GM12864 (cell line): Measurements from ENCODE around the gene PTPRM.

Experiments used
- DNase-seq: peaks from one replicate; pipeline ENCODE4 v3.0.0-alpha.2; 2011; ENCODE audit warnings: low read depth
- H3K4me3 ChIP-seq: 2 replicates; pipeline ENCODE4 v1.5.1; 2011; ENCODE audit warnings: mild to moderate bottlenecking, low read depth, low read length, control low read depth
- CTCF ChIP-seq: IDR thresholded peaks from 2 replicates; pipeline ENCODE4 v1.5.1; 2011; ENCODE audit warnings: low read depth, mild to moderate bottlenecking, moderate library complexity, low read length, control low read depth, inconsistent platforms; ENCODE audit errors: missing control alignments

The PTPRM gene

DNA sequence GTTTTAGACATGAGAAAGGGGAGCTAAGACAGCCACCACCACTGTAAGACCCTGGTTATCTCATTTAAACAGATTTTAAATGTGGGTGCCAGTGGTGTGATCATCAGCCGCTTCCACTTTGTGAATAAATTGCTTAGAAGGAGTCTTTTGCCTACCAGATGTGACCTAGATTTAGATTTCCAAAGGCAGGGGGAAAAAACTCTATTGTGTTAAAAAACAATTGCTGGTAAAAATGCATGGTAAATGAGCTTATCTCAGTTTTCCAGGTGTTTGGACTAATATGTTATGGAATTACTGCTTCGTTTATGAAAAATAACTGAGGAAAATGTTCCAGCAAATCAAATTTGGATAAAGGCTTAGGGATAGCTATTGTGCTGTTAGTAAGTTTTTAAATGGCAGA is 575.8 kb downstream of the PTPRM start:
- no peak for DNase-seq
- H3K4me3 ChIP-seq = no peak overlapping the region
- TF ChIP-seq CTCF = no peak

GRCh38 chr18:8151181-8151580 is 584.1 kb downstream of the PTPRM start:
- no peak for TF ChIP-seq CTCF
- no peak for DNase-seq
- no peak overlapping the region for H3K4me3 ChIP-seq

DNA sequence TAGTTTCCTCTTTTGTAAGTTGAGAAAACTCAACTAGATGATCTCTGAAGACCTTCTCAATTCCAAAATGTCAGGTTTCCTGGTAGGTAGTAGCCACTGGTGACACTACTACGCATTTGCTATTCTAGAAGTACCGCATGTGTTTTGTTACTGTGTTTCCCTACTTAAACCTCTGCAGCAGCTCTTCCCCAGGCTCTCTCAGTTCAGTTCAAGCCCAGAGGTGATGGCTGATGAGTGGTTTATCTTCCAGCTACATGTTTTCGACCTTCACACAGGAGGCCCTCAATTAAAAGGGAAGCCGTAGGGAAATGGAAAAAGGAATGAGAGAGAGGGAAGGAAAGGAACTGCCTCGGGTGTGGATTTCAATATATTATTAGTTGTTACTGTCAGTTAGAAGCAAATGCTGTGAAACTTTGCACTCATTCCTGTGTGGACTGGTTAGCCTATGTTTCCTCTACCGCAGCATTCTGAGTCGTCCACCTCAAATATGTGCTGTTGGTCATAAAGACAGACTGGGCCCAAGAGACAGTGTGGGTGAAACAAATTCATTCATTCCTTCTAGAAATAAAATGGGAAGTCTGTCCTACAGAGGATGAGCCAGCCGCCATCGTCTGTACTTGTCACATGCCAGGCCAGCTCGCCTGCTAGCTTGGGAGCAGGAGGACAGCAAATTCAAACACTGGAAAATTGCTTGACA is 586.9 kb downstream of the PTPRM start:
- no peak for TF ChIP-seq CTCF
- H3K4me3 ChIP-seq = no peak overlapping the region
- DNase-seq = no peak

DNA sequence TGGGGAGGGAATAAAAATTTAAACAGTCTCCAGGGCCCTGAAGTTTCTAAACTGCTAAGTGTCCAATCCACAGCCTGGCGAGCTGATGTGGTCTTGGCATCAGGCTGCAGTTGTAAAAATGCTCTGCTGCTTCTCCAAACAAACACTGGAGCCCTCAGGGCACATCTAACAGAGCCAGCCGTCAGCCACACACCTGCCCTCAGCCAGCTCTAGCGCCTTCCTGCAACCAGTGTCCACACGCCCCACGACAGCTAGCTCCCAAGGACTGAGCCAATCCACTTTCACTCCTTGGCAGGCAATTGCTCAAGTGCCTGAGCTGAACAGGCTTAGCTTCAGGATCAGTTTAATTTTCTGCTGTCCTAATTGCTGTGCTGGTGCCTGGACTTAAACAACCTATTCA is 595.7 kb downstream of the PTPRM start:
- TF ChIP-seq CTCF = no peak
- H3K4me3 ChIP-seq = no peak overlapping the region
- DNase-seq = no peak

DNA sequence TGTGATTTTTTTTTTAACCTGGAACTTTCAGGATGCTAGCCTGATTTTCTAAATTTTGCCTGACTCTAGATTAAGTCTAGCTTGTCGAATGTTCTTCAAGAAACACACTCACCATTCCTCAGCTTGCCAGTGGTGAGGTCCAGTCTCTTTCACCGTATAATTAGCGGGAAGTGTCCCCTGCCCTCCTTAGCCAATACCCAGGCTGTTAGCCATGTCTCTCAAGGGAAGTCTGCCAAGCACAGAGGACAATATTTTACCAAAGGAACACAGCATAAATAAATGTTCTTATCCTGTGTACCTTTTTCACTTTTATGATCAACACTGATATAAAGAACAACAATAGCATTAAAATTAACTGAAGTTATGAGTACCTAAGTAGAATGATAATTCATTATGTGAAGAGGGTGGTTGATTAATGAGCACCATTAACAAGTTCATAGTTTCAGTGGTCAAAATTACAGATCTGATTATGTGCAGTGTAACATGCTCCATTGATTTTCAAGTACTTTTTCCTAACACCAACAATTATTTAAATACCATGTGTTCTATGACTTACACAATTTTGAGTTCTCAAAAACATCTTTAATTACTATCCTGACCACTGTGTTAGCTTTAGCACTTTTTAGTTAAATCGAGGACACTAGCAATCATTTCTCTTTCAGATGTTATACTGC is 596.3 kb downstream of the PTPRM start:
- no peak overlapping the region for H3K4me3 ChIP-seq
- DNase-seq = no peak
- TF ChIP-seq CTCF = no peak

DNA sequence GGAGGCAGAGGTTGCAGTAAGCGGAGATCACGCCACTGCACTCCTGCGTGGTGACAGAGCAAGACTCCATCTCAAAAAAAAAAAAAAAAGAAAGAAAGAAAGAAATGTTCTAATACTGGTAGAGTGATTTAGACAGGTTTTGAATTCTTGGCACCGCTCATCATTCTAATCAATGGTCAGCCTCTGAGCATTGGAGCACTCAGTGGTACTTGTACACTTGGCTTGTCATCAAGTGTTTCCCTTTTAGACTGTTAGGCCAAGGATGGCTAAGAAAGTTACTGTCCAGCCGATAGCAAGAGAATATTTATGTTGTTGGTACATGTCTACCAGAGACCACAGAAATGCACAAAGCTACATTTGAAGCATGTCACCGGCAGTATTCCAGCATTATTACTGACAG is 598.0 kb downstream of the PTPRM start:
- DNase-seq = no peak
- H3K4me3 ChIP-seq = no peak overlapping the region
- TF ChIP-seq CTCF = no peak

GRCh38 chr18:8167026-8167425 is 599.9 kb downstream of the PTPRM start:
- H3K4me3 ChIP-seq = no peak overlapping the region
- TF ChIP-seq CTCF = no peak
- no peak for DNase-seq
